Measurements from ENCODE around the gene SRPRB. TPM values are rescaled to one million over a fixed set of nuclear protein-coding genes. Genes with fewer than 3 reads are reported as not detected.

SRPRB gene
- total and polyA plus RNA-seq, 2 experiments from 2014 or later, result 99.4 to 110 TPM

DNA sequence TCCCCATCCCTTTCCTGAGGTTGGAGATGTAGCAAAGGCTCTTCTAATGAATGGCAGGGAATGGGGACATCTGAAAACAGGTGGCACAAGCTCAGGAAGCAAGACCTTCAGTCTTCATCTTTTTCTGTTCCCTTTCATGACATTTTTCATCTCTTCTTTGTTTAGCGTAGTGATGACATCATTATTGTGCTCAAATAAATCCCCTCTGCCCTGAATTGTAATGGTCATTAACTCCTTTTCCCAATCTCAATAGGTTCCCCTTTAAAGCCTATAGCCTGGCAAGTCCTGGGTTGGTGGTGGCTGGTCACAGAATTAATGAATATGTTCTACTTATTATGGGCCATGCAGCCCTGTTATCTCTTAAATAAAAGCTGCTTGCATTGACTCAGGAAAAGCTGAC, 38.0 kb upstream of the SRPRB start:
- no peaks in the 10 kb centered on the region for H3K4me1 ChIP-seq (ENCODE audit: insufficient read depth)
- peaks cover 8% of the 10 kb centered on the region for H3K27me3 ChIP-seq (replicated peaks; ENCODE audit: insufficient read depth)
- H3K9me3 ChIP-seq (ENCODE audit: low read depth), result no peaks in the 10 kb centered on the region
- H3K4me3 ChIP-seq, result no peak overlapping the region
- in situ Hi-C loops (cut with MboI), result no loop called here
- no peaks in the 10 kb centered on the region for H3K36me3 ChIP-seq (ENCODE audit: low read depth)
- H3K79me2 ChIP-seq (ENCODE audit: insufficient read depth), result no peaks in the 10 kb centered on the region
- DNase-seq, result no peak
- no peak overlapping the region for H2AFZ ChIP-seq
- H4K20me1 ChIP-seq (ENCODE audit: insufficient read depth), result no peaks in the 10 kb centered on the region
- 8 to 15% methylated on average over 1 of the region's 1 CpG for WGBS, 2 experiments (ENCODE audit: low coverage in 1 of 2, low lambda C conversion rate in 2 of 2, missing lambda C conversion rate in 2 of 2)
- TF ChIP-seq EZH2phosphoT487 (IDR thresholded peaks at IDR 0.05; ENCODE audit: insufficient read depth, low read depth) (no peak), EZH2 (IDR thresholded peaks at IDR 0.05; ENCODE audit: insufficient read depth, poor library complexity, severe bottlenecking) (no peak)
- H3K27ac ChIP-seq, result no peak overlapping the region
- no peaks in the 10 kb centered on the region for H3K9me2 ChIP-seq (ENCODE audit: insufficient read depth)
- no peaks in the 10 kb centered on the region for H3F3A ChIP-seq (ENCODE audit: insufficient read depth)
- no peak overlapping the region for H3K9ac ChIP-seq
- no peak overlapping the region for H3K4me2 ChIP-seq (ENCODE audit: unreplicated experiment)

DNA sequence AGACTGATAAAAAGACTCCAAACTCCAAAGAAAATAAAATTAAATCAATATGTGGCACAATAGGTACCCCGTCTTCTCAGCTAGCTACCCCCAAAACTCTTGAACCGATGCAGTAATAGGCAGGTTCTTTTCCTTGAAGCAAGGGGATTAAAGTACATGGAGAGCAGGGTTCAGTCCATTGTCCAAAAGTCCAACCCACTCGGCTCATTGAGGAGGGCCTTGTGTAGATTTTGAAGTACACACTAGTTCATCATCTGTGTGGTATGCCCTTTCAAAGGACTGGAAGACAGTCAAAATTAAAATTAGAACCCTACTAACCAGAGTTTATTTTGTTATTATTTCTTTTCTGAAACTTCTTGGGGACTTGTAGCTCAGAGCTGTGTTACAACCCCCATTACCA, 36.1 kb upstream of the SRPRB start:
- Histone ChIP-seq H3K27me3 (replicated peaks; ENCODE audit: insufficient read depth) (peaks cover 8% of the 10 kb centered on the region), H3K4me1 (ENCODE audit: insufficient read depth) (no peaks in the 10 kb centered on the region), H3K9me2 (ENCODE audit: insufficient read depth) (no peaks in the 10 kb centered on the region), H3K4me3 (no peak overlapping the region), H3K9ac (no peak overlapping the region), H3K79me2 (ENCODE audit: insufficient read depth) (no peaks in the 10 kb centered on the region), H3K36me3 (ENCODE audit: low read depth) (no peaks in the 10 kb centered on the region), H3F3A (ENCODE audit: insufficient read depth) (no peaks in the 10 kb centered on the region), H3K9me3 (ENCODE audit: low read depth) (no peaks in the 10 kb centered on the region), H4K20me1 (ENCODE audit: insufficient read depth) (no peaks in the 10 kb centered on the region), H2AFZ (no peak overlapping the region), H3K27ac (no peak overlapping the region), H3K4me2 (ENCODE audit: unreplicated experiment) (no peak overlapping the region)
- WGBS, 2 experiments (ENCODE audit: low coverage in 1 of 2, low lambda C conversion rate in 2 of 2, missing lambda C conversion rate in 2 of 2), result 58% methylated on average over 3 of the region's 3 CpGs
- TF ChIP-seq EZH2phosphoT487 (IDR thresholded peaks at IDR 0.05; ENCODE audit: insufficient read depth, low read depth) (no peak), EZH2 (IDR thresholded peaks at IDR 0.05; ENCODE audit: insufficient read depth, poor library complexity, severe bottlenecking) (no peak)
- DNase-seq, result no peak
- in situ Hi-C loops (cut with MboI), result no loop called here

DNA sequence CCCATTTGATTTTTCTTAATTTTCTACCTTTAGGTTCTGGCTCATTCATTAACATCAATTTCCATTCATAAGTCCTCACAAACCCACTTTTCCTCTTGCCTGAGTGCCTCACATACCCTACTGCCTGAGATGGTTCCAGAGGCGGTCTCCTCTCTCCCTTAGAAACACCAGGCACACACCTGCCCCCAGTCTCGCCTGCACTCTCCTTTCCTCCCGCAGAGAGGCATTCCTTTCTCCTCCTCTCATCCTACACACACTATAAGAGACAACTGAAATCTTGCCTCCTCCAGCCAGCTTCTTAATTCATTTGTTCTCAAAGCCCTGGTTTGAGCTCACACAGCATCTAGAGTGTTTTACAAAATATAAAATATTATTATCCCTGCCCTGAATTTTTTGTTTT, 31.9 kb upstream of the SRPRB start:
- no peaks in the 10 kb centered on the region for H3K36me3 ChIP-seq (ENCODE audit: low read depth)
- no peaks in the 10 kb centered on the region for H3K9me2 ChIP-seq (ENCODE audit: insufficient read depth)
- no peaks in the 10 kb centered on the region for H3K4me1 ChIP-seq (ENCODE audit: insufficient read depth)
- no peaks in the 10 kb centered on the region for H3F3A ChIP-seq (ENCODE audit: insufficient read depth)
- no peak overlapping the region for H3K4me3 ChIP-seq
- H3K9ac ChIP-seq, result no peak overlapping the region
- 40 to 44% methylated on average over 3 of the region's 3 CpGs for WGBS, 2 experiments (ENCODE audit: low coverage in 1 of 2, low lambda C conversion rate in 2 of 2, missing lambda C conversion rate in 2 of 2)
- no peak overlapping the region for H3K27ac ChIP-seq
- no peak overlapping the region for H2AFZ ChIP-seq
- no peaks in the 10 kb centered on the region for H3K79me2 ChIP-seq (ENCODE audit: insufficient read depth)
- TF ChIP-seq EZH2 (IDR thresholded peaks at IDR 0.05; ENCODE audit: insufficient read depth, poor library complexity, severe bottlenecking) (no peak), EZH2phosphoT487 (IDR thresholded peaks at IDR 0.05; ENCODE audit: insufficient read depth, low read depth) (no peak)
- H3K4me2 ChIP-seq (ENCODE audit: unreplicated experiment), result no peak overlapping the region
- in situ Hi-C loops (cut with MboI), result no loop called here
- no peak for DNase-seq
- H3K27me3 ChIP-seq (replicated peaks; ENCODE audit: insufficient read depth), result no peaks in the 10 kb centered on the region; the same call in 1 of the 2 replicates
- no peaks in the 10 kb centered on the region for H3K9me3 ChIP-seq (ENCODE audit: low read depth)
- H4K20me1 ChIP-seq (ENCODE audit: insufficient read depth), result no peaks in the 10 kb centered on the region

DNA sequence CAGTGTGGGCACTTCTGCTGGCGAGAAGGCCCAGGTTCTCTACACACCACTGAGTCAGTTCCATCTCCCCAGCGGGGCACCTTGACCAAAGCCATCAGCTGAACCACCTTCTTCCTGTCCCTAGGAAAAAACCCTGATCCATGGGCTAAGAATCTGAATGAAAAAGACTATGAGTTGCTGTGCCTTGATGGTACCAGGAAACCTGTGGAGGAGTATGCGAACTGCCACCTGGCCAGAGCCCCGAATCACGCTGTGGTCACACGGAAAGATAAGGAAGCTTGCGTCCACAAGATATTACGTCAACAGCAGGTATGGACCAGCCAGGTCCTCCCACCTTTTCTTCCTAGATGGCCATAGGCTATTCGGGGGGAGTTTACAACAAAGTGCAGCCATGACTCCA, 30.3 kb upstream of the SRPRB start:
- H3K27me3 ChIP-seq (replicated peaks; ENCODE audit: insufficient read depth), result no peaks in the 10 kb centered on the region; the same call in 1 of the 2 replicates
- no peak for DNase-seq
- H3K36me3 ChIP-seq (ENCODE audit: low read depth), result no peaks in the 10 kb centered on the region
- in situ Hi-C loops (cut with MboI), result no loop called here
- no peaks in the 10 kb centered on the region for H3K4me1 ChIP-seq (ENCODE audit: insufficient read depth)
- no peak overlapping the region for H3K4me2 ChIP-seq (ENCODE audit: unreplicated experiment)
- no peaks in the 10 kb centered on the region for H3K79me2 ChIP-seq (ENCODE audit: insufficient read depth)
- H3K9me2 ChIP-seq (ENCODE audit: insufficient read depth), result no peaks in the 10 kb centered on the region
- no peak overlapping the region for H3K9ac ChIP-seq
- H3F3A ChIP-seq (ENCODE audit: insufficient read depth), result no peaks in the 10 kb centered on the region
- no peak overlapping the region for H3K27ac ChIP-seq
- no peaks in the 10 kb centered on the region for H4K20me1 ChIP-seq (ENCODE audit: insufficient read depth)
- no peak for TF ChIP-seq EZH2 (IDR thresholded peaks at IDR 0.05; ENCODE audit: insufficient read depth, poor library complexity, severe bottlenecking)
- TF ChIP-seq EZH2phosphoT487 (IDR thresholded peaks at IDR 0.05; ENCODE audit: insufficient read depth, low read depth), result no peak
- H2AFZ ChIP-seq, result no peak overlapping the region
- H3K4me3 ChIP-seq, result no peak overlapping the region
- H3K9me3 ChIP-seq (ENCODE audit: low read depth), result no peaks in the 10 kb centered on the region
- WGBS, 2 experiments (ENCODE audit: low coverage in 1 of 2, low lambda C conversion rate in 2 of 2, missing lambda C conversion rate in 2 of 2), result 45 to 54% methylated on average over 9 of the region's 9 CpGs

DNA sequence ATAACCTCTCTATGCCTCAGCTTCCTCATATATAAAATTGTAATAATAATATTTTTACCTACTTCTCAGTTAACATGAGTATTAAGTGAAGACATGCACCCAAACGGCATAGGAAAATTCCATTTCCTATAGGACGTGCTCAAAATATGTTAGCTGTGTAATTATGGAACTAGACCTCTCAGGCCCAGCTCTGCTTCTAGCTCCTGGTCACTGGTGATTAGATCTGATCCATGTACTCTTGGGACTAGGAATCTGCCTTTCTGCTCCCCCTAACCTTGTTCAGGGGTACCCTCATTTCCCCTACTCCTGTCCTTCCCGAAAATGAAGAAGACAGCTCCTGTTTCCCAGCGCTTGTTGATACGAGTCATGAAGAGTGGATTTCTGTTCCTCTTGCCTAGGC, 29.8 kb upstream of the SRPRB start:
- Histone ChIP-seq H2AFZ (no peak overlapping the region), H3K9ac (no peak overlapping the region), H3K36me3 (ENCODE audit: low read depth) (no peaks in the 10 kb centered on the region), H3K4me3 (no peak overlapping the region), H3K9me2 (ENCODE audit: insufficient read depth) (no peaks in the 10 kb centered on the region), H3K9me3 (ENCODE audit: low read depth) (no peaks in the 10 kb centered on the region), H4K20me1 (ENCODE audit: insufficient read depth) (no peaks in the 10 kb centered on the region), H3F3A (ENCODE audit: insufficient read depth) (no peaks in the 10 kb centered on the region), H3K4me2 (ENCODE audit: unreplicated experiment) (no peak overlapping the region), H3K27ac (no peak overlapping the region), H3K79me2 (ENCODE audit: insufficient read depth) (no peaks in the 10 kb centered on the region), H3K4me1 (ENCODE audit: insufficient read depth) (no peaks in the 10 kb centered on the region), H3K27me3 (replicated peaks; ENCODE audit: insufficient read depth) (no peaks in the 10 kb centered on the region; the same call in 1 of the 2 replicates)
- 72 to 73% methylated on average over 5 of the region's 5 CpGs for WGBS, 2 experiments (ENCODE audit: low coverage in 1 of 2, low lambda C conversion rate in 2 of 2, missing lambda C conversion rate in 2 of 2)
- no peak for DNase-seq
- in situ Hi-C loops (cut with MboI), result no loop called here
- TF ChIP-seq EZH2 (IDR thresholded peaks at IDR 0.05; ENCODE audit: insufficient read depth, poor library complexity, severe bottlenecking) (no peak), EZH2phosphoT487 (IDR thresholded peaks at IDR 0.05; ENCODE audit: insufficient read depth, low read depth) (no peak)
